Stimulated activated CD4-positive, alpha-beta T cell treated with anti-CD3 and anti-CD28 coated beads, Interleukin-4, amount 100 ng/mL, for 24 hours (primary cell): ENCODE results near the gene DYNC2I2.
"Not testable (repeated sequence)": the region's sequence is repeated elsewhere in the genome, so short reads cannot be mapped to it uniquely, and the experiment has no call there.

Experiments used
- DNase-seq: peaks from one replicate; pipeline ENCODE4 v3.0.0-alpha.2; 2020

The DYNC2I2 gene

GRCh38 chr9:128611600-128612394, 44.9 kb downstream of the DYNC2I2 start:
- no peak for DNase-seq

DNA sequence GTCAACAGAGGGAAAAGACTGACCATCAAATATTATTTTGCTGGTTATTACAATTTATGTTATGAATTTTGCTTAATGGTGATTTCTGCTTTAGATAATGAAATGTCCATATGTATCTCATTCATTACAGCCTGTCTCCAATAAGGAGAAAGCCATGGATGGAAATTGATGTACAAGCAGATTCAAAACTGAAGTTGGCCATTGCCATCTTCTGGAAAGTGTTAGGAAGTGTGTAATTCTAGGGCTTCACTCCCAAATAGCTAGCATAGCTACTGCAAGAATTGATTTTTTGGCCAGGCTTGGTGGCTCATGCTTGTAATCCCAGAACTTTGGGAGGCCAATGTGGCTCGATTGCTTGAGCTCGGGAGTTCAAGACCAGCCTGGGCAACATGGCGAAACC, 45.8 kb downstream of the DYNC2I2 start:
- no peak for DNase-seq

DNA sequence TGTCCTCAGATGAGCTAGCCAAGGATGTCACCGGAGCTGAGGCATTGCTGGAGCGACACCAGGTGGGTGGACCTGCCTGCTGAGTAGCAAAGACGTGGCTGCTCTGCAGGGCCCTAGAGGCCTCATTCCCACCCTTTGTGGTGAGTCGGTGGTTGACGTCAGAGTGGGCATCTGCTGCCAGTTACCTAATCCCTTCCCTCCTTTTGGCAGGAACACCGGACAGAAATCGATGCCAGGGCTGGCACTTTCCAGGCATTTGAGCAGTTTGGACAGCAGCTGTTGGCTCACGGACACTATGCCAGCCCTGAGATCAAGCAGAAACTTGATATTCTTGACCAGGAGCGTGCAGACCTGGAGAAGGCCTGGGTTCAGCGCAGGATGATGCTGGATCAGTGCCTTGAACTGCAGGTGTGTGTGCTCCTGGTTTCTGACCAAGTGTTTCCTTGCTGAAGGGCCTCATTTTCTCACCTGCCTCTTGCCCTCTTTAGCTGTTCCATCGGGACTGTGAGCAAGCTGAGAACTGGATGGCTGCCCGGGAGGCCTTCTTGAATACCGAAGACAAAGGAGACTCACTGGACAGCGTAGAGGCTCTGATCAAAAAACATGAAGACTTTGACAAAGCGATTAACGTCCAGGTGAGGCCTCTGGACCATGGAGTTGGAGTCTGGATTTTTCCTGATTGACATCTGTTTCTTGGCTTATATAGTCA, 48.9 kb downstream of the DYNC2I2 start:
- no peak for DNase-seq

DNA sequence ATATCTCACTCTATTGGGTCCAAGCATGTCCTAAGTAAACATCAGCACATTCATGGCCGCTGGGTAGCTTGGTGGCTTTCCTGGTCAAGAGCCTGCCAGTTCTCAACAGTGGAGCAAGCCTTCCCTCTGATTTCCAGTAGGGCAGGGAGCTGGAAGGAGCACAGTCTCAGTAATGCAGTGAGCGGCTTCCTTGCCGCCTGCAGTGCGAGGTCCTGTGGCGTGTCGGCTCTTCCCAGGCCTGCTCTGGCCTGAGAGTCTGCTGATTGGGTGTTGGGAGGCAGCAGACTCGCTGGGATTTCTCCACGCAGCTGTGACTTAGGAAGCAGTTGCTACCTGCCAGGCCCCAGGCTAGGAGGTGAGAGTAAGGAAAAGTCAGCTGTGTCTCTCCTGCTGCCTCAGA, 53.0 kb downstream of the DYNC2I2 start:
- no peak for DNase-seq

DNA sequence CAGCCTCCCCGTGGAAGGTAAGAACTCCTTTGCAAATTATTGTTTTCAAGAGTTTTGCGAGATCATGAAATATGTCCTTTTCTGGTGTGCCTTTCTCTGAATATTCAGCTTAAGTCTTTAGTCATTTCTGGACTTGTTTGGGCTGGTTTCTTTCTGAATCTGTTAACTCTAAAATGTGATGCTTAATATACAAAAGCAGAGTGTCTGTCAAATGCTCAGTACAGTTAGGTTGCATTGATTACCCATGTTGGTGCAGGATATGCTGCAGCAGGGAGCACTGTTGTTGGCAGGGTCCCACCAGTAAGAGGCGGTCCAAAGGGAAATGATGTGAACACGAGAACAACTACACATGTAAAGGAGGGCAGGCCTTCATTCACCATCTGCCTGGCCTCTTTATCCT, 56.5 kb downstream of the DYNC2I2 start:
- DNase-seq = no peak

- no peak for DNase-seq
Observed at GRCh38 chr9:128595471-128595870, 61.2 kb downstream of the DYNC2I2 start.

DNA sequence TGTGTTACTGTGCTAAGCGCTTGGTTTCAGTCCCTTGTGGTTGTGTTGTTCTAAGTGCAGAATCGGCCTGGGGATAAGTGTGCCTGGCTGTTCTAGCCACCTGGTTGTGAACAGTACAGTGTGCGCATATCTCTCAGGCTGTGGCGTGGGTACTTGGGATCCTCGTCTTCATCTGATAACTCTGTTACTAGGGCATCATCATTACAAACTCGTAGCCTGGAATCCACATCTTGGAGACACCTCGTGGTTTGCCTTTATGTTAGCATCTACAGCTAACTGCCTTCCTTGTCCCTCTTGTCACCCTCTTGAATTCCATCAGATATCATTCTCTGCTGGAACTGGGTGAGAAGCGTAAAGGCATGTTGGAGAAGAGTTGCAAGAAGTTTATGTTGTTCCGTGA, 62.8 kb downstream of the DYNC2I2 start:
- no peak for DNase-seq

- no peak for DNase-seq
Observed at GRCh38 chr9:128593039-128593438, 63.6 kb downstream of the DYNC2I2 start.

- DNase-seq = no peak
Observed at GRCh38 chr9:128588581-128589233, 67.9 kb downstream of the DYNC2I2 start.

- DNase-seq = peak; percentile 51
Observed at GRCh38 chr9:128587453-128587852, 69.2 kb downstream of the DYNC2I2 start.

DNA sequence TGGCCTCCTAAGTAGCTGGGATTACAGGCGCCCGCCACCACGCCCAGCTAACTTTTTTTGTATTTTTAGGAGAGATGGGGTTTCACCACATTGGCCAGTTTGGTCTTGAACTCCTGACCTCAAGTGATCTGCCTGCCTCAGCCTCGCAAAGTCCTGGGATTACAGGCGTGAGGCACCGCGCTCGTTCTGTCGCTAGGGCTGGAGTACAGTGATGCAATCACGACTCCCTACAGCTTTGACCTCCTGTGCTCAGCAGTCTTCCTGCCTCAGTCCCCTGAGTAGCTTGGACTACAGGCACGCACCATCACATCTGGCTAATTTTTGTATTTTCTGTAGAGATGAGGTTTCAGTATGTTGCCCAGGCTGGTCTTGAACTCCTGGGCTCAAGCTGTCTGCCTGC, 69.7 kb downstream of the DYNC2I2 start:
- not testable (repeated sequence) for DNase-seq

DNA sequence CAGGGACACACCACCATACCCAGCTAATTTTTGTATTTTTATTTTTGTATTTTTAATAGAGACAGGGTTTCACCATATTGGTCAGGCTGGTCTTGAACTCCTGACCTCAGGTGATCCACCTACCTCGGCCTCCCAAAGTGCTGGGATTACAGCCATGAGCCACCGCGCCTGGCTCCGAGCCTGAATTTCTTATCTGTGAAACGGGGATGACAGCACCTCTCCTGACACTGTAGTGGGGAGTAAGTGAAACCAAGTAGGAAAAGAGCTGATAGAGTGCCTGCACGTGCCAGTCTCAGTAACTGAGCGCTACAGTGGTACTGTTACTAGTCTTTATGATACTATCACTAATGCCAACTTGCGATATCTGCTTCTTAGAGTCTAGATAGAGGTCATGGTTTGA, 71.5 kb downstream of the DYNC2I2 start:
- not testable (repeated sequence) for DNase-seq
